ENCODE data around the gene IRAK3. TPM values are rescaled to one million over a fixed set of nuclear protein-coding genes. Genes with fewer than 3 reads are reported as not detected.

The IRAK3 gene
- total and polyA plus RNA-seq, 2 donors (not counting 3 experiments of a cell fraction or from before 2014, with no cell fraction given) = 2.3 to 8.5 TPM

DNA sequence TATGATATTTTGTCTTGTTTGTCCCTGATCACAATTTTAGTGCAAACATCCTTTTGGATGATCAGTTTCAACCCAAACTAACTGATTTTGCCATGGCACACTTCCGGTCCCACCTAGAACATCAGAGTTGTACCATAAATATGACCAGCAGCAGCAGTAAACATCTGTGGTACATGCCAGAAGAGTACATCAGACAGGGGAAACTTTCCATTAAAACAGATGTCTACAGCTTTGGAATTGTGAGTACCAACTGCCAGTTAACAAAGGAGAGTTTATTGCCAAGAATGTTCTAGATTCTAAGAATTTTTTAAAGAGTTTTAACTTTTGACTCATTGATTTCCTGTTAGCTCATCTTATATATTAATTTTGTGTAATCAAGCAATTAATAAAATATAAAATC lies 55.4 kb downstream of the IRAK3 start:
- Histone ChIP-seq H3K4me1 (ENCODE audit: control insufficient read depth, extremely low read depth, insufficient read depth, low read length) (no peaks in the 10 kb centered on the region), H3K9me3 (replicated peaks; ENCODE audit: control insufficient read depth, insufficient read depth, low read length) (no peaks in the 10 kb centered on the region), H3K27ac (ENCODE audit: insufficient read depth, low read depth, low read length) (no peak overlapping the region), H3K79me2 (ENCODE audit: control insufficient read depth, insufficient read depth, low read length) (no peaks in the 10 kb centered on the region), H3K9me1 (replicated peaks; ENCODE audit: control insufficient read depth, extremely low read depth, insufficient read depth, low read length) (no peaks in the 10 kb centered on the region), H3K36me3 (ENCODE audit: control insufficient read depth in 2 of 2, extremely low read depth in 1 of 2, insufficient read depth in 2 of 2, low read length in 2 of 2) (no peaks in the 10 kb centered on the region), H4K20me1 (replicated peaks; ENCODE audit: control insufficient read depth, extremely low read depth, insufficient read depth, low read length) (no peaks in the 10 kb centered on the region), H3K4me2 (ENCODE audit: insufficient read depth, low read length) (no peak overlapping the region), H3K4me3 (replicated peaks in 1 of 3; ENCODE audit: insufficient read depth in 1 of 3, low read depth in 1 of 3, low read length in 3 of 3) (no peak overlapping the region), H3K27me3 (ENCODE audit: control insufficient read depth in 2 of 2, insufficient read depth in 2 of 2, low read length in 2 of 2) (no peaks in the 10 kb centered on the region), H3K9ac (replicated peaks; ENCODE audit: extremely low read depth, insufficient read depth, low read length) (no peak overlapping the region), H2AFZ (ENCODE audit: low read depth, low read length) (no peak overlapping the region)
- no TSS peak for BruUV-seq (replicated peaks)
- TF ChIP-seq MYC (IDR thresholded peaks at IDR 0.05; ENCODE audit: low read depth, low read length) (no peak), EZH2 (IDR thresholded peaks at IDR 0.05; ENCODE audit: borderline replicate concordance, low read depth, low read length, severe bottlenecking) (no peak), FOS (IDR thresholded peaks at IDR 0.05; ENCODE audit: borderline replicate concordance, insufficient read depth, low read length) (no peak), JUN (IDR thresholded peaks at IDR 0.05; ENCODE audit: borderline replicate concordance, insufficient read depth, insufficient read length, low read depth) (no peak), GATA2 (IDR thresholded peaks at IDR 0.05; ENCODE audit: insufficient read depth, insufficient read length, low read depth, low read length) (no peak), POLR2A (IDR thresholded peaks at IDR 0.05; ENCODE audit: low read depth, low read length) (no peak), POLR2AphosphoS5 (IDR thresholded peaks at IDR 0.05; ENCODE audit: insufficient read depth, low read depth, low read length) (no peak), CTCF (IDR thresholded peaks at IDR 0.05; ENCODE audit: extremely low read depth in 1 of 2, insufficient read depth in 1 of 2, low read depth in 1 of 2, low read length in 2 of 2) (no peak)
- TF ChIP-seq, protein P1, sequence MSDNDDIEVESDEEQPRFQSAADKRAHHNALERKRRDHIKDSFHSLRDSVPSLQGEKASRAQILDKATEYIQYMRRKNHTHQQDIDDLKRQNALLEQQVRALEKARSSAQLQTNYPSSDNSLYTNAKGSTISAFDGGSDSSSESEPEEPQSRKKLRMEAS (IDR thresholded peaks at IDR 0.05; ENCODE audit: insufficient read depth, insufficient read length) = no peak
- intact Hi-C loops (cut with micrococcal nuclease) (no loop called here), dilution Hi-C loops (cut with MboI; ENCODE audit: extremely low pct_ligation_motif_present, low sequenced_read_pairs) (no loop called here)
- FAIRE-seq = no peak
- POLR2A ChIA-PET = no interaction called here
- no peak for DNase-seq (ENCODE audit: low read depth, low spot score)
- CTCF ChIA-PET = interaction anchor here (1.4 kb wide), 2 partner anchors 9 to 99 kb away, joined by 3 to 4 read pairs; no protein-coding TSS in a partner anchor

All from endothelial cell of umbilical vein (primary cell).